Mesothelial cell of epicardium (in vitro differentiated cells): ENCODE results near the gene GABPB1. TPM values are rescaled to one million over a fixed set of nuclear protein-coding genes. Genes with fewer than 3 reads are reported as not detected.

Source experiments
- DNase-seq, 2 experiments: peaks; one replicate each; pipeline ENCODE4 v3.0.0; 2021; ENCODE audit warnings: low spot score in 2 of 2; ENCODE audit not compliant: unreplicated experiment in 2 of 2
- H3K27ac Mint-ChIP-seq: 2 replicates; pipeline ENCODE4 v1.8.0; 2021; ENCODE audit warnings: mixed read lengths
- H3K27me3 Mint-ChIP-seq: 2 replicates; pipeline ENCODE4 v1.8.0; 2021; ENCODE audit warnings: low read depth, mixed read lengths
- H3K36me3 Mint-ChIP-seq: 2 replicates; pipeline ENCODE4 v1.8.0; 2021; ENCODE audit warnings: mixed read lengths
- H3K4me1 Mint-ChIP-seq: 2 replicates; pipeline ENCODE4 v1.8.0; 2021; ENCODE audit warnings: mixed read lengths
- H3K4me3 Mint-ChIP-seq: 2 replicates; pipeline ENCODE4 v1.8.0; 2021; ENCODE audit warnings: mild to moderate bottlenecking, moderate library complexity, mixed read lengths
- H3K9me3 Mint-ChIP-seq: 2 replicates; pipeline ENCODE4 v1.8.0; 2021; ENCODE audit warnings: mixed read lengths
- CTCF ChIP-seq: fragments of 200-600 bp; sonication (generic); IDR thresholded peaks from one replicate; pipeline ENCODE4 v1.5.0; 2021; ENCODE audit warnings: antibody characterized with exemption; ENCODE audit not compliant: unreplicated experiment
- total RNA-seq: library from RNA; stranded (reverse); gene quantifications from 3 replicates; pipeline ENCODE4 v1.2.1, GENCODE V29; 2021

The GABPB1 gene
- total RNA-seq, 1 donor from 2014 or later, result 24.0 TPM

- peaks cover 57% of the 10 kb centered on the region for H3K4me1 Mint-ChIP-seq
- H3K27me3 Mint-ChIP-seq, result no peaks in the 10 kb centered on the region
- peaks cover 10% of the 10 kb centered on the region for H3K36me3 Mint-ChIP-seq
- peak overlapping the region; percentile 95 for H3K4me3 Mint-ChIP-seq
- no peak for DNase-seq
- H3K27ac Mint-ChIP-seq, result peak overlapping the region; percentile 100
- TF ChIP-seq CTCF, result no peak
- no peaks in the 10 kb centered on the region for H3K9me3 Mint-ChIP-seq
Measured at GRCh38 chr15:50353251-50353974, 1.6 kb downstream of the GABPB1 start.

- Mint-ChIP-seq H3K4me1 (peaks cover 48% of the 10 kb centered on the region), H3K4me3 (no peak overlapping the region), H3K27me3 (no peaks in the 10 kb centered on the region), H3K27ac (no peak overlapping the region), H3K9me3 (no peaks in the 10 kb centered on the region), H3K36me3 (no peaks in the 10 kb centered on the region)
- TF ChIP-seq CTCF, result no peak
- no peak for DNase-seq
Measured at GRCh38 chr15:50350621-50351020, 4.4 kb downstream of the GABPB1 start.

- H3K4me3 Mint-ChIP-seq, result no peak overlapping the region
- H3K27me3 Mint-ChIP-seq, result no peaks in the 10 kb centered on the region
- H3K9me3 Mint-ChIP-seq, result no peaks in the 10 kb centered on the region
- peaks cover 27% of the 10 kb centered on the region for H3K4me1 Mint-ChIP-seq
- no peak for DNase-seq
- H3K27ac Mint-ChIP-seq, result no peak overlapping the region
- H3K36me3 Mint-ChIP-seq, result no peaks in the 10 kb centered on the region
- no peak for TF ChIP-seq CTCF
Measured at GRCh38 chr15:50345298-50345697, 9.7 kb downstream of the GABPB1 start.

- Mint-ChIP-seq H3K27ac (no peak overlapping the region), H3K9me3 (no peaks in the 10 kb centered on the region)
Measured at GRCh38 chr15:50344006-50344464, 11.0 kb downstream of the GABPB1 start.

GRCh38 chr15:50341616-50342136, 13.3 kb downstream of the GABPB1 start:
- H3K36me3 Mint-ChIP-seq, result peaks cover 5% of the 10 kb centered on the region
- no peaks in the 10 kb centered on the region for H3K9me3 Mint-ChIP-seq
- peaks cover 15% of the 10 kb centered on the region for H3K4me1 Mint-ChIP-seq
- no peaks in the 10 kb centered on the region for H3K27me3 Mint-ChIP-seq
- no peak overlapping the region for H3K27ac Mint-ChIP-seq
- TF ChIP-seq CTCF, result no peak
- H3K4me3 Mint-ChIP-seq, result no peak overlapping the region
- no peak for DNase-seq

More at GRCh38 chr15:50344006-50344464, 11.0 kb downstream of the GABPB1 start:
- Mint-ChIP-seq H3K27me3 (no peaks in the 10 kb centered on the region), H3K36me3 (no peaks in the 10 kb centered on the region), H3K4me1 (peaks cover 17% of the 10 kb centered on the region), H3K4me3 (no peak overlapping the region)
- no peak for DNase-seq
- TF ChIP-seq CTCF, result no peak
